ENCODE measurements around the gene STX8. TPM values are rescaled to one million over a fixed set of nuclear protein-coding genes. Genes with fewer than 3 reads are reported as not detected.

STX8 gene
- total RNA-seq, 1 donor from 2014 or later, result 31.2 TPM

DNA sequence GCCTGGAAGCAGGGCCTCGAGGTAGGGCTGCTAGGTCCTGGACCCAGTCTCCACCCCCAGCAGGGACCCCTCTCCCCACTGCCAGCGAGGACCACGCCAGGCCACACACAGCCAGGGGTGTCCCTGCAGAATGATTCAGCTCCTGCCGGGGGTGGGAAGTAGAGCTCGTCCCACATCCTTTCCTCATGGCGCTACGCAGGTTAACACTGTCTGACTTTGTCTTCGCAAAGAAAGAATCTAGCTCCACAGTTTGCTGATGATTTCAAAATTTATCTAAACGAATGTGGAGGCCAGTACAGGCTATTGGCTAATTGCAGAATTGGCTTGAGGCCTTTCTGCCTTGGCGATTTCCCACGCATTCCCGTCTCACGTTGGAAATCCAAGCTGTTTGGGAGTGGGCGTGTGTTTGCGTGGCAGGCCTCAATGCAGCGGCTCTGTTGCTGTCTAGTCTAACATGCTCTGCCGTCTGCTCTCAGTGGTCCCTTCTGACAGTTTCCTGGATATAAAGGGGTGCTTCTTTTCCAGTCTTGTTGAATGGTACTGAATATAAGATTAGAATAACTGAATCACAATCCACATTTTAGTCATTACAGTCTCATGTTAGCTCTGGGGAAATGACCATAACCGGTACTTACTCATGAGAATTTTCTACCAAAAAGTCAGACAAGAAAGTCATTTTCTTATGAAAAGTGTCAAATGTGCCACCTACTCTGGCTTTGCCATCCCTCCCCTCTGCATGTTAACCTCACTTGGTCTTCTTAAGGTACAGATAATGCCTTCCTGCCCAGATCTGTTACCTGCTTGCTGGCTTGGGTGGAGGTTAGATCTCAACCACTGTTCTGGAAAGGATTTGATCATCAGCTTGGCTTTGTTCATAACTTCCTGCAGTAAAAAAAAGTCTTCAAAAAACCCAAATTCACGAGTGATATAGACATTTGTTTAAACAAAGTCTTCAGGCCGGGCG, 301.9 kb downstream of the STX8 start:
- DNase-seq (ENCODE audit: extremely low spot score in 2 of 2), result no peak
- Histone ChIP-seq H3K27ac (peak overlapping the region; percentile 59), H3K36me3 (no peaks in the 10 kb centered on the region), H3K27me3 (no peaks in the 10 kb centered on the region), H3K9me3 (no peaks in the 10 kb centered on the region), H3K4me3 (peak overlapping the region in 1 of 2 donors; percentile 10), H3K4me1 (no peaks in the 10 kb centered on the region)
- intact Hi-C loops (cut with DNase I), result no loop called here
- TF ChIP-seq POLR2A (IDR thresholded peaks at IDR 0.05), result no peak
- TF ChIP-seq, protein P1, sequence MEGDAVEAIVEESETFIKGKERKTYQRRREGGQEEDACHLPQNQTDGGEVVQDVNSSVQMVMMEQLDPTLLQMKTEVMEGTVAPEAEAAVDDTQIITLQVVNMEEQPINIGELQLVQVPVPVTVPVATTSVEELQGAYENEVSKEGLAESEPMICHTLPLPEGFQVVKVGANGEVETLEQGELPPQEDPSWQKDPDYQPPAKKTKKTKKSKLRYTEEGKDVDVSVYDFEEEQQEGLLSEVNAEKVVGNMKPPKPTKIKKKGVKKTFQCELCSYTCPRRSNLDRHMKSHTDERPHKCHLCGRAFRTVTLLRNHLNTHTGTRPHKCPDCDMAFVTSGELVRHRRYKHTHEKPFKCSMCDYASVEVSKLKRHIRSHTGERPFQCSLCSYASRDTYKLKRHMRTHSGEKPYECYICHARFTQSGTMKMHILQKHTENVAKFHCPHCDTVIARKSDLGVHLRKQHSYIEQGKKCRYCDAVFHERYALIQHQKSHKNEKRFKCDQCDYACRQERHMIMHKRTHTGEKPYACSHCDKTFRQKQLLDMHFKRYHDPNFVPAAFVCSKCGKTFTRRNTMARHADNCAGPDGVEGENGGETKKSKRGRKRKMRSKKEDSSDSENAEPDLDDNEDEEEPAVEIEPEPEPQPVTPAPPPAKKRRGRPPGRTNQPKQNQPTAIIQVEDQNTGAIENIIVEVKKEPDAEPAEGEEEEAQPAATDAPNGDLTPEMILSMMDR (IDR thresholded peaks at IDR 0.05), result no peak
- TF ChIP-seq POLR2AphosphoS5 (IDR thresholded peaks at IDR 0.05; ENCODE audit: insufficient read depth in 1 of 2, low read depth in 1 of 2), result no peak

DNA sequence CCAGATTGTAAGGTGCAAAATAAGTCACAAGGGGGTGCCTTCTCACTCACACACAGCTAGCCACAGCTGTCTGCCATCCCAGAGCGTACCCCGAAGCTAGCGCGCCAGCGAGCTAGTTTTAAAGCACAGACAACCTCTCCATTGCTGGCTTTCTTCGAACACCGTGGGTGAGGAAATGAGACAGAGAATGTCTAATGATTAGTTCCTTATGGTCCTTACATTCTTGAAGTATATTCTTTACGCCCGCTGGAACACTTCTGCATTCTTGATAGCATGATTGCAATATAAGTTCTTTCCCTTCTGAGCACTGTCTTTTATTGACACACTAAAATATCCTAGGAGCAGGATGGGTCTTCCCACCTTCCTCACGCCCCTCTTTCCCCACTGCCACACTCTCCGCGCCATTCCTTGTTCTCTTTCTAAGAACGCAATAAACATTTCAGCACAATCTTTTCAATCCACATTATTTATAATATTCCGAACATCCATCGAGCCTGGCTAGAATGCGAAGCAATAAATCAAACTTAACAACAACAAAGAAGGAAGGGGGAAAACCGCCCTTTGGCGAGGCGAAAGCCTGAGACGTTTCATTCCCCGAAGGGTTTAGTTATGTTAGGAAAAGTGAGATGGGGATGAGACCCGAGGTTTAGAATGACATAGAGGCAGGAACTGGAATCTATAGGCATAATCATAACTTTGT, 303.0 kb downstream of the STX8 start:
- Histone ChIP-seq H3K4me1 (no peaks in the 10 kb centered on the region), H3K27ac (peak overlapping the region; percentile 59), H3K36me3 (no peaks in the 10 kb centered on the region), H3K9me3 (no peaks in the 10 kb centered on the region), H3K4me3 (peak overlapping the region in 1 of 2 donors; percentile 10), H3K27me3 (no peaks in the 10 kb centered on the region)
- no peak for DNase-seq (ENCODE audit: extremely low spot score in 2 of 2)
- no peak for TF ChIP-seq POLR2A (IDR thresholded peaks at IDR 0.05)
- TF ChIP-seq, protein P1 (IDR thresholded peaks at IDR 0.05), result no peak
- TF ChIP-seq POLR2AphosphoS5 (IDR thresholded peaks at IDR 0.05; ENCODE audit: insufficient read depth in 1 of 2, low read depth in 1 of 2), result no peak
- intact Hi-C loops (cut with DNase I), result no loop called here

DNA sequence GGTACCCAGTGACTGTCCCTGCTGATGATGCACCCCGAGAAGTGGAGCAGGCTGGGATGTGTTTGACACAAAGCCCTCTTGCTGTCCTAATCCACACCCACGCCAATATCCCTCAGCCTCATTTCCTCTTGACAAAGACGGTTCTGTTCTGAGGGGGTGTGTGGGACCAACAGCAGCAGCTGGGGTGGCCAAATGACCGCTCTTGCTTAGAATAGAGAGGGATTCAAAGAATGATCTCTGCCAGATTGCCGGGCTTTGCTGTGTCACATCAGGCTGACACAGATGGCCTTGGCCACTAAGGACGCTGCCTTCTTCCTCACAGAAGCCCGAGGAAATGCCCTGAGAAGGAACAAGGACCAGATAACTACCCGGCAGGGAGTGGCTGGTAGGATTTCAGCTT, 303.6 kb downstream of the STX8 start:
- no peaks in the 10 kb centered on the region for H3K9me3 ChIP-seq
- H3K4me3 ChIP-seq, result peak overlapping the region in 1 of 2 donors; percentile 10
- H3K27ac ChIP-seq, result no peak overlapping the region

DNA sequence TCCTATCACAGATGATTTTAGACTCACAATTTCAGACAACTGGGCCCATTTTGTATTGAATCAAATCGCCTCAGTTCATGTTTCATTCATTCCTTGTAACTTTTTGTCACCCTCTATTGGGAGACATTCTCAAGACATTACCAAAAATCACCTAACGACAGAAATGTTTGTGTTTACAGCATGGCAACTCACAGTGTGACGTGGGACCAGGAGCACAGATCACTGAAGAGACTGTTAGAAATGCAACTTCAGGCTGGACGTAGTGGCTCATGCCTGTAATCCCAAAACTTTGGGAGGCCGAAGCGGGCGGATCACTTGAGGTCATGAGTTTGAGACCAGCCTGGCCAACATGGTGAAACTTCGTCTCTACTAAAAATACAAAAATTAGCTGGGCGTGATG, 304.7 kb downstream of the STX8 start:
- TF ChIP-seq POLR2A (IDR thresholded peaks at IDR 0.05) (no peak), POLR2AphosphoS5 (IDR thresholded peaks at IDR 0.05; ENCODE audit: insufficient read depth in 1 of 2, low read depth in 1 of 2) (no peak)
- TF ChIP-seq, protein P1 (IDR thresholded peaks at IDR 0.05), result no peak
- Histone ChIP-seq H3K4me1 (no peaks in the 10 kb centered on the region), H3K27me3 (no peaks in the 10 kb centered on the region), H3K4me3 (no peak overlapping the region), H3K36me3 (no peaks in the 10 kb centered on the region), H3K27ac (no peak overlapping the region), H3K9me3 (no peaks in the 10 kb centered on the region)
- DNase-seq (ENCODE audit: extremely low spot score in 2 of 2), result no peak
- intact Hi-C loops (cut with DNase I), result no loop called here

More for the DNA sequence above, 303.6 kb downstream of the STX8 start:
- Histone ChIP-seq H3K36me3 (no peaks in the 10 kb centered on the region), H3K4me1 (no peaks in the 10 kb centered on the region), H3K27me3 (no peaks in the 10 kb centered on the region)
- intact Hi-C loops (cut with DNase I), result no loop called here
- TF ChIP-seq POLR2A (IDR thresholded peaks at IDR 0.05) (no peak), POLR2AphosphoS5 (IDR thresholded peaks at IDR 0.05; ENCODE audit: insufficient read depth in 1 of 2, low read depth in 1 of 2) (no peak)
- TF ChIP-seq, protein P1 (IDR thresholded peaks at IDR 0.05), result no peak
- DNase-seq (ENCODE audit: extremely low spot score in 2 of 2), result no peak

Measured in vagina (tissue), 2 donors.